Measurements from ENCODE around the gene MYO16.
"Not testable (repeated sequence)": the region's sequence is repeated elsewhere in the genome, so short reads cannot be mapped to it uniquely, and the experiment has no call there.

The MYO16 gene

GRCh38 chr13:108983273-108983672 is 353.9 kb downstream of the MYO16 start:
- DNase-seq (ENCODE audit: low read depth): no peak
- no peak overlapping the region for H3K4me3 ChIP-seq (ENCODE audit: low read depth, low read length)
- no peak for TF ChIP-seq CTCF (IDR thresholded peaks at IDR 0.05; ENCODE audit: insufficient read depth, low read depth, low read length, missing control alignments)

GRCh38 chr13:108984251-108984920 is 355.0 kb downstream of the MYO16 start:
- no peak for TF ChIP-seq CTCF (IDR thresholded peaks at IDR 0.05; ENCODE audit: insufficient read depth, low read depth, low read length, missing control alignments)
- no peak for DNase-seq (ENCODE audit: low read depth)
- no peak overlapping the region for H3K4me3 ChIP-seq (ENCODE audit: low read depth, low read length)

GRCh38 chr13:108985166-108985565 is 355.8 kb downstream of the MYO16 start:
- no peak for TF ChIP-seq CTCF (IDR thresholded peaks at IDR 0.05; ENCODE audit: insufficient read depth, low read depth, low read length, missing control alignments)
- H3K4me3 ChIP-seq (ENCODE audit: low read depth, low read length): no peak overlapping the region
- no peak for DNase-seq (ENCODE audit: low read depth)

GRCh38 chr13:108987517-108987916 is 358.1 kb downstream of the MYO16 start:
- H3K4me3 ChIP-seq (ENCODE audit: low read depth, low read length): no peak overlapping the region
- no peak for TF ChIP-seq CTCF (IDR thresholded peaks at IDR 0.05; ENCODE audit: insufficient read depth, low read depth, low read length, missing control alignments)
- no peak for DNase-seq (ENCODE audit: low read depth)

- TF ChIP-seq CTCF (IDR thresholded peaks at IDR 0.05; ENCODE audit: insufficient read depth, low read depth, low read length, missing control alignments): no peak
- DNase-seq (ENCODE audit: low read depth): no peak
Observed at GRCh38 chr13:108987944-108988343, 358.5 kb downstream of the MYO16 start.

GRCh38 chr13:108991416-108991815 is 362.0 kb downstream of the MYO16 start:
- DNase-seq (ENCODE audit: low read depth); H3K4me3 ChIP-seq (ENCODE audit: low read depth, low read length): not testable (repeated sequence)

More at GRCh38 chr13:108987944-108988343, 358.5 kb downstream of the MYO16 start:
- H3K4me3 ChIP-seq (ENCODE audit: low read depth, low read length): no peak overlapping the region

- no peak for TF ChIP-seq CTCF (IDR thresholded peaks at IDR 0.05; ENCODE audit: insufficient read depth, low read depth, low read length, missing control alignments)
- DNase-seq (ENCODE audit: low read depth): no peak
- H3K4me3 ChIP-seq (ENCODE audit: low read depth, low read length): no peak overlapping the region
Observed at GRCh38 chr13:108993346-108993745, 363.9 kb downstream of the MYO16 start.
